ENCODE data around the gene KIRREL1.

GRCh38 chr1:158147869-158148268 lies 154.4 kb downstream of the KIRREL1 start:
- TF ChIP-seq SUZ12 (IDR thresholded peaks at IDR 0.05; ENCODE audit: extremely low read depth, insufficient read depth, insufficient read length) (no peak), ZNF274 (IDR thresholded peaks at IDR 0.05; ENCODE audit: low read depth, low read length) (no peak)

All from NT2/D1 (cell line).